Measurements from ENCODE around the gene PROK2. TPM values are rescaled to one million over a fixed set of nuclear protein-coding genes. Genes with fewer than 3 reads are reported as not detected.

PROK2 gene
- total RNA-seq, 1 donor from 2014 or later = not detected

DNA sequence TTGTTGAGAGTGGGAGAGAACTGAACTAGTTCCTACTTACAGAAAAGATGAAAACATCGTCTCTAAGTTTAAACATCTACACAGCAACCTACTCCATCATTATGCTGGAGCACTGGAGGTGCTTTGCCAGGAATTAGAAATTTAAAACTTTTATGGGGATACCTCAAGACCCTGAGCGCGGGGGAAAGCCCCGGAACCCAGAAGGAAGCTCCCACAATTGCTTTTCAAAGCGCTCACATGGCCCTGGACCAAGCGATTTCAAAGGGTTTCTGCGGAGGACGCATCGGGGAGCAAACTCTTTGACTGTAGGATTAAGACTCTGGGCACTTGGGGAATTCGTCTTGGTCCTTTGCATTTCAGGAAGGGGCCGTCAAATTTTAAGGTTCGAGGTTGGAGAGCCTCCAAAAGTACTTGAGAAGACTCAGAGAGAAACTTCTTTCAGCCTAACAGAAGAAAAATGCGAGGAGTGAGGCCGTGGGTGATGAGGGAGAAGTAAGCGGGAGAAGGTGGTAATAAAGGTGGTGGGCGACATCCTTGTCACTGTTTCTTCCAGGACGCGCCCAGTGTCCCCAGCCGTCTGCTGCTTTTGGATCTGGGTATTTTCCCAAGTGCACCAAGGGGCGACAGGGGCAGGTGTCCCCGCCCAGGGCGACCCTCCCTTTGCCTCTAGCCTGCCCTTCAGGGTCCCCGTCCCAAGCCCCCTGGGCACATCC, 591 bp downstream of the PROK2 start:
- Mint-ChIP-seq H3K27ac (no peak overlapping the region), H3K9me3 (ENCODE audit: low read depth) (no peaks in the 10 kb centered on the region), H3K4me3 (ENCODE audit: low read depth) (peak overlapping the region; percentile 53), H3K36me3 (ENCODE audit: insufficient read depth) (no peaks in the 10 kb centered on the region), H3K4me1 (ENCODE audit: low read depth) (peaks cover 4% of the 10 kb centered on the region), H3K27me3 (peaks cover 93% of the 10 kb centered on the region)
- DNase-seq (ENCODE audit: low spot score, unreplicated experiment) = no peak
- TF ChIP-seq, protein P1, sequence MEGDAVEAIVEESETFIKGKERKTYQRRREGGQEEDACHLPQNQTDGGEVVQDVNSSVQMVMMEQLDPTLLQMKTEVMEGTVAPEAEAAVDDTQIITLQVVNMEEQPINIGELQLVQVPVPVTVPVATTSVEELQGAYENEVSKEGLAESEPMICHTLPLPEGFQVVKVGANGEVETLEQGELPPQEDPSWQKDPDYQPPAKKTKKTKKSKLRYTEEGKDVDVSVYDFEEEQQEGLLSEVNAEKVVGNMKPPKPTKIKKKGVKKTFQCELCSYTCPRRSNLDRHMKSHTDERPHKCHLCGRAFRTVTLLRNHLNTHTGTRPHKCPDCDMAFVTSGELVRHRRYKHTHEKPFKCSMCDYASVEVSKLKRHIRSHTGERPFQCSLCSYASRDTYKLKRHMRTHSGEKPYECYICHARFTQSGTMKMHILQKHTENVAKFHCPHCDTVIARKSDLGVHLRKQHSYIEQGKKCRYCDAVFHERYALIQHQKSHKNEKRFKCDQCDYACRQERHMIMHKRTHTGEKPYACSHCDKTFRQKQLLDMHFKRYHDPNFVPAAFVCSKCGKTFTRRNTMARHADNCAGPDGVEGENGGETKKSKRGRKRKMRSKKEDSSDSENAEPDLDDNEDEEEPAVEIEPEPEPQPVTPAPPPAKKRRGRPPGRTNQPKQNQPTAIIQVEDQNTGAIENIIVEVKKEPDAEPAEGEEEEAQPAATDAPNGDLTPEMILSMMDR (IDR thresholded peaks at IDR 0.05; ENCODE audit: unreplicated experiment) = no peak

DNA sequence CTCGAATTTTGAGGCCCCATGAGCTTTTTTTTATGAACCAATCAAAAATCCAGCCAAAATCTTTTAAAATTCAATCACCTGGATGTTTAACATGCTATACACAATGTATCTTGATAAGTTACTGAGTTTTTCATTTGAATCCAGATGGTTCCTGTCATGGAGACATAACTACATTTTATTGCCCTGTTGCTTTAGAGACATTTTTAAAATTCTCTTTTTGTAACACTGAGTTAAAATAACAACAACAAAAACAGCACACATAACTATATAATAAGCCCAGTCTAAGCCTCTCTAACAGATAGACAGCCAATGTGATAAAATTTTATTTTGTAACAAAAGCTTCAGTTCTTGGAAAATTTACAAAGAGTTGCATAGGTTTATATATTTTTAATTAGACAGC, 1.8 kb downstream of the PROK2 start:
- H3K4me3 Mint-ChIP-seq (ENCODE audit: low read depth) = no peak overlapping the region
- TF ChIP-seq, protein P1 (IDR thresholded peaks at IDR 0.05; ENCODE audit: unreplicated experiment) = no peak
- no peak for DNase-seq (ENCODE audit: low spot score, unreplicated experiment)
- no peaks in the 10 kb centered on the region for H3K9me3 Mint-ChIP-seq (ENCODE audit: low read depth)
- no peak overlapping the region for H3K27ac Mint-ChIP-seq
- peaks cover 88% of the 10 kb centered on the region for H3K27me3 Mint-ChIP-seq
- H3K4me1 Mint-ChIP-seq (ENCODE audit: low read depth) = peaks cover 4% of the 10 kb centered on the region
- no peaks in the 10 kb centered on the region for H3K36me3 Mint-ChIP-seq (ENCODE audit: insufficient read depth)

DNA sequence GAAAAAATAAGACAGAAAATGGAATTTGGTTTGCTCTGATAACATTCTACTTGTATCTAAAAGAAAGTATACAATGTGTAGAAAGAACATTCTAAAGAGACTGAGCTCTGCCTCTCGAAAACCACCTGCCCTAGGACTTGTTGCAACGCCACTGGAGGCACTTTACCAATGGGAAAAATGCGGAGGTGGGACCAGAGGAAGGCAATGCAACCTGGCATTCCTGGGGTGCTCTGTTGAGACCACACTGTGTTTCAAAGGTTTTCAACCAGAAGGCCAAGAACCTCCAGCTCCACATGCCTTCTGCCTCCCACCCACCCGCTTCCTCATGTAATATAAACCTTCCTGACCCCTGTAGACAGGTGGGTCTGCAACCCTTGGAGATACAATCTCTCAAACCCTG, 4.5 kb downstream of the PROK2 start:
- Mint-ChIP-seq H3K27ac (no peak overlapping the region), H3K4me3 (ENCODE audit: low read depth) (no peak overlapping the region), H3K36me3 (ENCODE audit: insufficient read depth) (no peaks in the 10 kb centered on the region), H3K9me3 (ENCODE audit: low read depth) (no peaks in the 10 kb centered on the region), H3K4me1 (ENCODE audit: low read depth) (peaks cover 4% of the 10 kb centered on the region), H3K27me3 (peaks cover 61% of the 10 kb centered on the region)
- TF ChIP-seq, protein P1 (IDR thresholded peaks at IDR 0.05; ENCODE audit: unreplicated experiment) = no peak
- no peak for DNase-seq (ENCODE audit: low spot score, unreplicated experiment)

DNA sequence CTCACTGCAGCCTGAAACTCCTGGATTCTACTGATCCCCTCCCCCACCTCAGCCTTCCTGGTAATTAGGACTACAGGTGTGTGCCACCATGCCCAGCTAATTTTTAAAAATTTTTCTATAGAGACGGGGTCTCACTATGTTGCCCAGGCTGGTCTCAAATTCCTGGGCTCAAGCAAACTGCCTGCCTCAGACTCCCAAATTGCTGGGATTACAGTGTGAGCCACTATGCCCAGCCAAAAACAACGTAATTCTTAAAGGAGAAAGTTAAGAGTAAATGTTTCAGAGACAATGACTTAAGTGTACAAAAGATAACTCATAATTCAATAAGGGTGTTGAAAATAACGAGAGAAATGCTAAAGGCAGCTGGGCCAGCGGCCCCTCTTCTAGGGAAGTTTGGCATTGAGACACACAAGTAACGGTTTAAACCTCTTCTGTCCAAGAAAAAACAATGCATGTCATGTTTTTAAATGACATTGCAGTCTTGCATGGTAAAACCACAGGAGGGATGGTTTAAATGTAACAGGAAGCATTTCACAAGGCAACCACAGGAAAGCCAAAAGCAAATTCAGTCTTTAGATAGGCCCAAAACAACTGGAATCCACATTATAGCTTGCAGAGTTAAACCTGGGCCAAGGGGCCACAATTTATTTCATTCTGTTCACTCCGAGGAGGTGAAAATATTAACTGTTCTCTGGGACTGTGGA, 5.1 kb downstream of the PROK2 start:
- Mint-ChIP-seq H3K4me3 (ENCODE audit: low read depth) (no peak overlapping the region), H3K4me1 (ENCODE audit: low read depth) (peaks cover 2% of the 10 kb centered on the region), H3K36me3 (ENCODE audit: insufficient read depth) (no peaks in the 10 kb centered on the region), H3K9me3 (ENCODE audit: low read depth) (no peaks in the 10 kb centered on the region), H3K27ac (no peak overlapping the region), H3K27me3 (peaks cover 59% of the 10 kb centered on the region)
- TF ChIP-seq, protein P1 (IDR thresholded peaks at IDR 0.05; ENCODE audit: unreplicated experiment) = no peak
- DNase-seq (ENCODE audit: low spot score, unreplicated experiment) = no peak

DNA sequence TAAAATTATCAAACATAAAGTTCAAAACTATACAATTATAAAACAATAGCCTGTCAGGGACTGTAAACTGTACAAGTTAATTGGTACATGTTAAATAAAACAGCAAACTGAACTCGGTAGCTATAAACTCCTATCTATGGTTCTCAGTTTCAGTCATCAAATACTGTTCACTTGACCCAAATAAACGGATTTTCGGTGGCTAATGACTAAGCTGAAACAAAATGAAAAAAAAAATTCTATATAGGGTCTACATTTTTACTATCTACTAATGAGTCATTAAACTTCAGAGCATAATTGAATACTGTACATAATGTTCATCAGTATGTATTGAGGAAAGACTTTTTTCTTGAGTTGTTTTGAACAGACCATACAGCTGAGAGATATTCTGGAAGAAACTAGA, 6.6 kb downstream of the PROK2 start:
- Mint-ChIP-seq H3K4me3 (ENCODE audit: low read depth) (no peak overlapping the region), H3K4me1 (ENCODE audit: low read depth) (no peaks in the 10 kb centered on the region), H3K9me3 (ENCODE audit: low read depth) (no peaks in the 10 kb centered on the region), H3K36me3 (ENCODE audit: insufficient read depth) (no peaks in the 10 kb centered on the region), H3K27ac (no peak overlapping the region), H3K27me3 (peaks cover 56% of the 10 kb centered on the region)
- DNase-seq (ENCODE audit: low spot score, unreplicated experiment) = no peak
- TF ChIP-seq, protein P1 (IDR thresholded peaks at IDR 0.05; ENCODE audit: unreplicated experiment) = no peak
